ENCODE measurements around the gene KRT79.

Gene KRT79

GRCh38 chr12:52771505-52771904 is 62.6 kb downstream of the KRT79 start:
- no peak for DNase-seq (ENCODE audit: low read depth)
